GM21529 (cell line): ENCODE results near the gene RPS18.
"Not testable (repeated sequence)": the region's sequence is repeated elsewhere in the genome, so short reads cannot be mapped to it uniquely, and the experiment has no call there.

Experiments used
- ATAC-seq: cut with Tn5 transposase; IDR thresholded peaks from one replicate; pipeline ENCODE4 v1.9.1; 2021; ENCODE audit not compliant: unreplicated experiment

RPS18 gene

DNA sequence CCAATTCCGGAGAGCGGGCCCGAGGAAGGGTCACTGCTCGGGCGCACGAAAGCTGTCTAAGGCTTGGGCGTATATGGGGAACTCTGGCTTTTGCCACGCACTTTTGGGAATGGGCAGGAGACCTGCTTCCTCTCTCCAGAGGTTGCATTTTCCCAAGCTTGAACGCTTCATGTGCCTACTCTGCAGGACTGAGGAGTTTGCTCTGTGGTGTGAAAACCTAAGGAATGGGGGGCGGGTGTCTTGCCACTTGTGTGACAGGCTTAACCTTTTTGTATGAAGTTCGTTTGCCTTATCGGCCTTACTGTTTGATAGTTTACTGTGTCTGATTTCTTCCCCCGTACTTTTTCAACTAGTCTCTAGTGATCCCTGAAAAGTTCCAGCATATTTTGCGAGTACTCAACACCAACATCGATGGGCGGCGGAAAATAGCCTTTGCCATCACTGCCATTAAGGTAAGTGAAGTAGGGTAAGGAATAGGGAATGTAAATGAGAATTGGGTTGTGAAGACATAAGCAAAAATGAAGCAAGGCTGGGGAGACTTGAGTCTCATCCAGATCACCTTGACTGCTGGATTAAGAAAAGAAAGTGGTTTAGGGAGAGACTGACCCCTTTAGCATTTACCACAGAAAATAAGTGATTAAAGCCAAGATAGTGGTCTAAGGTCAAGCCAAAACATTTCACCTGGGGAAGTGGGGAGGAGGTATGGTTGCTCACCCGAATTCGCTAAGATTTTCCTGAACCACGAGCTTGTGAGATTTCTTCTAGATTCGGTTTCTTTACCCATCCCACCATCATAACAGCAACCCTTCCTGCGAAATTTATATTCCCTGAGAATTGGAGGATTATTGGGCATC is 627 bp downstream of the RPS18 start:
- ATAC-seq: no peak

DNA sequence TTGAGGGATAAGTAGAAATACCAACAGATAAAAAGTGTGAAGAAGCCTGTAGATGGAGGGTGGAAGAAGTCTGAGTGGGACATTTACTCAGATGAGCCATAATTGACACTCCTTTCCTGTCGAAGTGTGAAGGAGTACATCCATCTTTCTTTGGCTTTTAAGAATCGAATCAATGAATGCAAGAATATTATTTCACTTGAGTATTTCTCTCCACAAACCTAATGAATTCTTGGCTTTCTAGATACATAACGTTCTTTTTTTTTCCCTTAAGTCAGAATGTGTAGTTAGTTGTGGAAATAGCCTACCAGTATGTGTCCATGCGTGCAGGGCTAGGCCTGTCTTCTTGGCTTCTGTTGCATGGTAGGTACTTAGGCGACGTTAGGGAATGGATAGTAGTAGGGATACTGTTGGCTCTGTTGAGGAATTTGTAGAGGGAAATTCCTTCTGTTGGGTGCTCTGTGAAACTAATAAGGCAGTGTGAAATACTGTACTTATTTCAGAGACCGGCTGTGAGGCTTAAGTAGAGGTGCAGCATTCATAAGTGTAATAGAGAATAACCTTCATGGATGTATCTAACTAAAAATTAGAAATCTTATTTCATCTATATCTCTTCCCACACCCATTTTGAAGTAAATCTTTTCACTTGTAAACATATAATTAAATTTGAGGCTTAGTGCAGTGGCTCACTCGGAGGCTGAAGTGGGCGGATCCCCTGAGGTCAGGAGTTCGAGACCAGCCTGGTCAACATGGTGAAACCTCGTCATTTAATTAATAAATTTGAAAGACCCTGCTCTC is 1.5 kb downstream of the RPS18 start:
- no peak for ATAC-seq

DNA sequence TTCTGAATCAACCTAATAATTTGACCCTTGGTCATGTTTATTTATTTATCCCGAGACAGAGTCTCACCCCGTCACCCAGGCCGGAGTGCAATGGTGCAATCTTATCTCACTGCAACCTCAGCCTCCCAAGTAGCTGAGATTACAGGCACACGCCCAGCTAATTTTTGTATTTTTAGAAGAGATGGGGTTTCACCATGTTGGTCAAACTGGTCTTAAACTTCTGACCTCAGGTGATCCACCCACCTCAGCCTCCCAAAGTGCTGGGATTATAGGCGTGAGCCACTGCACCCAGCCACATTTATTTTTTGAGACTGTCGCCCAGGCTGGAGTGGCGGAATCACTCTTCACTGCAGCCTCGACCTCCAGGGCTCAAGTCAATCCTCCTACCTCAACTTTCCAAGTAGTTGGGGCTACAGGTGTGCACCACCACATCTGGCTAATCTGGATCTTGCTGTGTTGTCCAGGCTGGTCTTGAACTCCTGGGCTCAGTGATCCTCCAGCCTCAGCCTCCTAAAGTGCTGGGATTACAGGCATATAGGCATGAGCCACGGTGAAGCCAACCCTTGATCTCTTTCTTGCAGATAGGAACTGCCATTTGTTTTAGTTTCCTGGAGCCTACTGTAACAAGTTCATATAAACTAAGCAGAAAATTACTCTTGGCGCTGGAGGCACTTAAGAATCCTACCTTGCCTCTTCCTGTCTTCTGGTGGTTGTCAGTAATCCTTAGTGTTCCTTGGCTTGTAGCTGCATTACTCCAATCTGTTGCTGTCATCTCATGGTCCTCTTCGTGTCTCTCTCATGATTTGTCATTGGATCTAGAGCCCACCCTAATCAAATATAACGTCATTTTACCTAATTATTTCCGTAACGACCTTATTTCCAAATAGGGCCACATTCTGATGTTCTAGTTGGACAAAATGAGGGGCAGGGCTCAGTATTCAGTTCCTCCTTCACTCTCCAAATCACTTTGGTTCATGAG is 2.3 kb downstream of the RPS18 start:
- no peak for ATAC-seq

- not testable (repeated sequence) for ATAC-seq
Measured at GRCh38 chr6:33275795-33276580, 4.1 kb downstream of the RPS18 start.

DNA sequence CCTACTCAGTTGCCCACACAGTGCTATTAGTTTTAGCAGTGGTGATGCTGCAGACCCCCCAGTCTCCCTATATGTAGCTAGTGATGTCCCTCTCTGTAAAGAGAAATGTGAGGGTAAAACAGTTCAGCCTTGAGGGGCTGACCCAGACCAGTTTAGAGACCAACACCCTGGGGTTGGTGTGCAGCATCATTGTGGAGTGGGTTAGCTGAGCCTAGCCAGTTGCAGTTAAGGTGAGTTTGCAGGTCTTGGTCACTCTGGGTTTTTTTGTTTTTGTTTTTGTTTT is 4.6 kb downstream of the RPS18 start:
- ATAC-seq: no peak

DNA sequence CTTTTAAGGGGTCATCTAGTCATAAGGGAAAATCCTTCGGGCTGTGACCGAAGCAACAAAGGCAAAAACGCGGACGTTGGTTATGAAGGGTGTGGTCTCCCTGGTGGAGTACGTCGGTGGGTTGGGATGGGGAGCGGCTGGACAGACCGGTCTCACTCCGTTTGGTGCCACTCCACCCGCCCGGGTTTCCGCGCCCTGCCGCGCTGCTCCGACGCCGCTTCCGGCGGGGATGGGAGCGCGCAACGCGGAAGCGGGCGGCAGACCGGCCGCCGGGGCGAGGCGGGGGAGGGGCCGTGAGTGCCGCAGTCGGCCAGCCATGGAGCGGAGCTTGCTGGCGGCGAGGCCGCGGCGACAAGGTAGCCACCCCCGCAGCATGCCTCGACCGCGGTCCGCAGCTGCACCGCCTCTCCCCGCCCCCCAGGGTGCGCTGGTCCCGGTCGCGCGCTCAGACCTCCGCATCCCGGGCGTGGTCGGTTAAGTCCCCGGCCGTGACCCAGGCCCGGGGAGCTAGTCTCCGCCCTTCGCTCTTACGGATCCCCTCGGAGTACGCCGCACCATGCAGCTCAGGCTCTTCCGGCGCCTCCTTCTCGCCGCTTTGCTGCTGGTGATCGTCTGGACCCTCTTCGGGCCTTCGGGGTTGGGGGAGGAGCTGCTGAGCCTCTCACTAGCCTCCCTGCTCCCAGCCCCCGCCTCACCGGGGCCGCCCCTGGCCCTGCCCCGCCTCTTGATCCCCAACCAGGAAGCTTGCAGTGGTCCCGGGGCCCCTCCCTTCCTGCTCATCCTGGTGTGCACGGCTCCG is 5.2 kb downstream of the RPS18 start, which contains the start of gene B3GALT4:
Gene B3GALT4, plus strand, starts transcription at position 260 of the 799 bp plus-strand sequence. Its CDS starts 297 bp downstream, at position 557.
- peak; percentile 53 for ATAC-seq

- ATAC-seq: no peak
Measured at GRCh38 chr6:33277663-33278391, 6.0 kb downstream of the RPS18 start.

DNA sequence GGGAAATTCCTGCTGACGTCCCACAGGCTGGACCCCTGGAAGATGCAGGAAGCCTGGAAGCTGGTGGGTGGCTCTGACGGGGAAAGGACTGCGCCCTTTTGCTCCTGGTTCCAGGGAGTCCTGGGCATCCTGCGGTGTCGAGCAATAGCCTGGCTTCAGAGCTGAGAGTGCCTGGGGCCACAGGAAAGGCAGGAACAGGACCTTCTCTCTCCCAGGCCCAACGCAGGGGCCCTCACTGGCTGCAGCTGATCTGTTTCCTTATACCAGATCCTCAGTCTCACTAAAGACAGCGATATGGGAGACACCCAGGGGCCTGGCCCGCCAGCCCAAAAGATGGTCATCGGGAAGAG is 6.5 kb downstream of the RPS18 start:
- ATAC-seq: no peak

DNA sequence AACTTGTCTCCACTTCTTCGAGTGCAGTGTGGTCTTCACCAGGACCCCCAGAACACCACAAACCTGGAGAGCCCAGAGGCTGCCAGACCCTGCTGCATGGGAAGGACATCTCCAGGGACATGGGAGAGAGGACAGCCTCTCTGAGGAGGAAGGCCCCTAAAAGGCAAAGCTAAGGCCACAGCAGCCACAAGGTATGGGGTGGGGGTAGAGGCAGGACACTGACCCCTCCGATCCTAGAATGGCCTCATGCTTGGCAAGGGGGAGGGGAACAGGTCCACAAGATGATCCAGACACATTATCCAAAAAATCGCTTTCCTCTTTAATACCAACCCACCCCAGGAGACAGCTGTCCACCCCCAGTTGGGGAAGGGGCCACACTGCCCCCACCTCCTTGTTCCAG is 6.9 kb downstream of the RPS18 start:
- no peak for ATAC-seq

- ATAC-seq: no peak
Measured at GRCh38 chr6:33279257-33279695, 7.4 kb downstream of the RPS18 start.

- ATAC-seq: no peak
Measured at GRCh38 chr6:33279971-33280511, 8.2 kb downstream of the RPS18 start.

DNA sequence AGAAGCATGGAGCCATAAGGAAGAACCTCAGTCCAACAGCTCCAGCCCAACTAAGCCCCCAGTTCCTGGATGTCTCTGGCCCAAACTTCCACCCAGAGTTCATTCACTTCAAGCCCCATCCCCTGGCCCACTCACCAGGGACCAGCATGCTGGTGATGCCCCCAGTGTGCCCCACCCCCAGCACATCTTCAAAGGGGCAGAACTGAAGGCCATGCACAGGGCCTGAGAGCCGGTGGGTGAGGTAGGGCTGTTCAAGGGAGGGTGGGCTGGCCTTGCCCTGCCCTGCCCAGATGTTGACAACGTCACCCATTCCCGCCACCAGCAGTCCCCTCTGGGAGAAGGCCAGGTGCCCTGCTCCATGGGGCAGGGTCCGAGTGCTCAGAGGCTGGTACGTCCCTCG is 8.7 kb downstream of the RPS18 start:
- no peak for ATAC-seq

- not testable (repeated sequence) for ATAC-seq
Measured at GRCh38 chr6:33285214-33285613, 13.3 kb downstream of the RPS18 start.

- no peak for ATAC-seq
Measured at GRCh38 chr6:33286946-33287914, 15.4 kb downstream of the RPS18 start.

GRCh38 chr6:33288141-33288920 is 16.5 kb downstream of the RPS18 start:
- no peak for ATAC-seq

DNA sequence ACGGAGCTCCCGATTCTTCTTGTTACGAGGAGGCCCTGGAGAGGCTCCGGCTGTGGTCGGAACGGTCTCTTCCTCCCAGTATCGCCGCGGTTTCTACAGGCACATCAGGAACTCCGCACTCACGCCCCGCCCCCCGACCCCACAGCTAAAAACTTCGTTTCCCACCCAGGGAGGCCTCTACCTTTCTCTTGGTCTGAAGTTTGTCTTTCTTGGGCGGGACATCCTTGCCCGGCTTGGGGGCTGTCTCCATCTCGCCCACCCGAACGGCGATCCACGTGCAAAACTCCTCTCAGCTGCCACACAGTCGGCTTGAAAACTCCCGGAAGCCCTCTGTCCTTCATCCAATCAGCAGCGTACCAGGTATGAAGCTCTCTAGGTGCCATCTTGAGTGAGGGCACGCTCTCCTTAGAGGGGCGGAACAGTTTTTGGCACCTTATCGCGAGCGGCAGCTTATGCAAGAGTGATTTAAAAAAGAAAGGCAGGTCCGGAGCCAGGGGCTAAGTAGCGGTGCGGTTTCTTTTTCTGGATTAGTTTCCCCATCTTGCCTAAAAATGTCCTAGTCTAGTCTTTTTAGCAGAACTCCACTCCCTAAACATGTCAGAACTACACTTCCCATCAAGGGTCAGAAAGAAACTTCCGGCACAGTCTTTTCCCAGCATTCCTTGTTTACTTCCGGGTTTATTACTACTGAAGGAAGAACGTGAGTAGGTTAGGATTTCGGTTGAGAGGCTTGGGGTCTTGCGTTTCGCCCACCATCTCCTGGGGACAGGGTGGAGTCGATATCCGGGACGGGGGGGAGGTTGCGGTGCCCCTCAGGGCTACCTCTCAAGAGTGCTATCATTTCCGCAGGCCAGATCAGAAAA is 17.3 kb downstream of the RPS18 start, which contains the start of the genes PFDN6 and WDR46:
Gene PFDN6, plus strand, starts transcription at position 681 of the 863 bp plus-strand sequence. CDS start 256 bp downstream, outside the sequence.
Gene WDR46, minus strand, starts transcription at position 319 of the 863 bp plus-strand sequence. Its CDS starts 69 bp downstream, at position 250.
- peak; percentile 84 for ATAC-seq
